Glomerular visceral epithelial cell (primary cell): ENCODE results near the gene TP53RK.

Experiments
- DNase-seq: peaks from one replicate; pipeline ENCODE4 v3.0.0-alpha.2; 2016; ENCODE audit errors: extremely low spot score

Gene TP53RK

GRCh38 chr20:46660487-46660886 lies 28.8 kb downstream of the TP53RK start:
- no peak for DNase-seq

DNA sequence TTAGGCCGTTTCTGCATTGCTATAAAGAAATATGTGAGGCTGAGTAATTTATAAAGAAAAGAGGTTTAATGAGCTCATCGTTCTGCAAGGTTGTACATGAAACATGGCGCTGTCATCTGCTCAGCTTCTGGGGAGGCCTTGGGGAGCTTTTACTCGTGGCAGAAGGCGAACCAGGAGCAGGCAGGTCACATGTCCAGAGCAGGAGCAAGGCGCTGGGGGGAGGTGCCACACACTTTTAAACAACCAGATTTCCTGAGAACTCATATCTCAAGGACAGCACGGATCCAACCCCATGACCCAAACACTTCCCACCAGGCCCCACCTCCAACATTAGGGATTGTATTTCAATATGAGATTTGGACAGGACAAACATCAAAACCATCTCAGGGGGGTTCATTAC lies 31.6 kb downstream of the TP53RK start:
- DNase-seq: no peak

GRCh38 chr20:46657137-46657536 lies 32.1 kb downstream of the TP53RK start:
- DNase-seq: no peak

DNA sequence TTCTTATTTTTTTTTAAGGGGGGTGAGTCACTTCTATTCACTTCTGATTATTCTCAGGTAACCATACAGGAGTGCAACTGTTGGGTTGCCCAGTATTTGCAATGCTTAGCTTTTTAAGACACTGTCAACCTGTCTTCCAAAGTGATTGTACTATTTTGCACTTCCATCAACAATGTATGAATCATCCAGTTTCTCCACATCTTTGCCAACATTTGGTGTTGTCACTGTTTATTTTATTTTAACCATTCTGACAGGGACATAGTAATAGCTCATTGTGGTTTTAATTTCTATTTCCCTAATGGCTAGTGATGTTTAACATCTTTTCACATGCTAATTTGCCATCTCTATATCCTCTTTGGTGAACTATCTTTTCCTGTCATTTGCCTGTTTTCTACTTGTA lies 36.5 kb downstream of the TP53RK start:
- DNase-seq: no peak

DNA sequence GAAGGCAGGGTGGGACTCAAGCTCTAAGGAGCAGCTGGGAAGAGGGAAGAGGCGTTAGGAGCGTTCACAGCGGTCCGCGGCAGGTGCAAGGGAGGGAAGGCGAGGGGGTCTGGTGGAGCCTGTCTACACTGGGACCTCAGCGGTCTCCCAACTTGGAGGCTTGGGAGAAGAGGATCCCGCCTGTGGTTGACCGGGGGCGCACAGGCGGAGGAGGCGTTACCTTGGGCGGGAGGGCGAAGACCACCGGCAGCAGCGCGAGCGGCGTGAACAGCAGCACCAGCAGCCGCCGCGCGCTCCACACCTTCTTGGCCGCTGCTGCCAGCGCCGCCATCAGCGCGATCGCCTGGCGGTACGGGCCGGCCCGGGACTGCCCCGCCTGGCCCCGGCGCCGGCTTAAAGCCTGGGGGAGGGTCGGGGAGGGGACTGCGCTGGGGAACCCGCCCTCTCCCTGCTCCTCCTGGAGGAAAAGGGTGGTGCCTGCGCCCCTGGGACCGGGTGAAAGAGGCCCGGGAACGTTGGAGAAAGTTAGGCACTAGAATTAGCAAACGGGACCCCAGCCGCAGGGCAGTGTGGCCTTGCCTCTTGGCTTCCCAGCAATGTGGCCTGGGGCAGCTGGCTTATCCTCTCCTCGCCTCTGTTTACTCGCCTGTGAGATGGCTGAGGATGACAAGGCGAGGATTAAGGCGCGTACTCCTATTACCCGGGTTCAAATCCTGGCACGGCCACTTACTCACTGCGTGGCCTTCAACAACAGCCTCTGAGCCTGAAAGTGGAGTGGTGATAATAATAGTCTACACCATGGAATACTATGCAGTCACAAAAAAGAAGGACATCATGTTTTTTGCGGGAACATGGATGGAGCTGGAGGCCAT lies 37.9 kb downstream of the TP53RK start, which contains the start of gene SLC13A3:
Gene SLC13A3, minus strand, starts transcription at position 369 of the 872 bp plus-strand sequence. Its CDS starts 38 bp downstream, at position 331.
- no peak for DNase-seq

DNA sequence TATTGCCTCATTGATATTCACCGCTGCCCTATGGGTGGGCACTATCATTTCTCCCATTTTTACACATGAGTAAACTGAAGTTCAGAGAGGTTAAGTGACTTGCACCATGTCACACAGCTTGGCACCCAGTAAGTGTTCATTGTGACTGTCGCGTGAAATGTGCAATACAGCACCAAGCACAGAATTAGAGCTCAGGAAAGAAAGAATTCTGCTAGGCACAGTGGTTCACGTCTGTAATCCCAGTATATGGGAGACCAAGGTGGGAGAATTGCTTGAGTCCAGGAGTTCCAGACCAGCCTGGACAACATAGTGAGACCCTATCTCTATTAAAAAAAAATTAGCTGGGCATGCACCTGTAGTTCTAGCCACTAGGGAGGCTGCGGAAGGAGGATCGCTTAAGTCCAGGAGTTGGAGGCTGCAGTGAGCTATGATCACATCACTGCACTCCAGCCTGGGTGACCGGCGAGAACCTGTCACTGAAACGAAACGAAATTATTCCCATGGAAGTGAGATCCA lies 38.6 kb downstream of the TP53RK start:
- no peak for DNase-seq

- no peak for DNase-seq
Observed at GRCh38 chr20:46649965-46650542, 39.2 kb downstream of the TP53RK start.

DNA sequence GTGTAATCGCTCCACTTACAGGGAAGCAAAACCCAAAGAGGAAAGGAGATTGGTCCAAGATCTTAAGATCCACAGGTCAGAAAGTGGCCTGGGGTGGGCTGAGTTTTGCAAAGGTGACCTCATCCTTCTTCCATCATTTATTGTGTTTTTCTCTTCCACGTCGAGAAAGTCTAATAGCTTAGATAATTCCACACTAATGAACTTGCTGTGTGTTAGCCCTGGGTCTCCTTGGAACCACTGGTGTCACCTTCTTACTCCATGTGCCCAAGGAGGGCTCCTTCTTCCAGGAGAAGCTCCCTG lies 39.6 kb downstream of the TP53RK start:
- DNase-seq: no peak

- no peak for DNase-seq
Observed at GRCh38 chr20:46648903-46649649, 40.2 kb downstream of the TP53RK start.

- DNase-seq: no peak
Observed at GRCh38 chr20:46647469-46647868, 41.8 kb downstream of the TP53RK start.

GRCh38 chr20:46646659-46647380 lies 42.4 kb downstream of the TP53RK start:
- DNase-seq: no peak

GRCh38 chr20:46646122-46646521 lies 43.1 kb downstream of the TP53RK start:
- DNase-seq: no peak

DNA sequence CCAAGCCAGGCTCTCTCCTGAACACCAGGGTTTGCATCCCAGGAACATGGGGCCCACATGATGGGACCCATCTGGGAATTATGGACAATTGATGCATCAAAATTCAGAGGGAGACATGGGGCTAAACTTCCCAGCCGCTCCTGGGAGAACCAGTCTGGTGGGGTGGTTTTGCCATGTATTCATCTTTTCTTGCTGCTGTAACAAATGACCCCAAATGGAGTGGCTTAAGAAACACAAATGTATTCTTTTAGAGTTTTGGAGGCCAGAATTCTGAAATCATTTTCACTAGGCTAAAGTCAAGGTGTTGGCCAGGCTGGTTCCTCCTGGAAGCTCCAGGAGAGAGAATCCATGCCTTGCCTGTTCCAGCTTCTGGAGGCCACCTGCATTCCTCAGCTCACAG lies 44.5 kb downstream of the TP53RK start:
- DNase-seq: no peak

DNA sequence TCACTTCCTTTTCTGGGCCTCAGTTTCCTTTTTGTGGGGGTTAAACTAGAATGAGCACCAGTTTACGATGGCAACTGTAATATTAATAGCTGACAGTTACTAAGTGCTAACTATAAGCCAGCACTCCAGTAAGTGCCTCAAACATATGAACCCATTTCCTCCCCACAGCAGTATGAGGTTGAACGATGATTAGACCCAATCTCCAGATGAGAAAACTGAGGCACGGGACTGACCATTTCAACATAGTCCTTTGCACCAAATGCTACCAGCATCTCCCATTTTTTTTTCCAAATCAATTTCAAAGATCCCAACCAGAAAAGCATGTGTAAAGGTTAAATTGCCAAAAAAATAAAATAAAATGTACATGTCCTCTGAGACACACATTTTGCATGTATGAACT lies 45.1 kb downstream of the TP53RK start:
- no peak for DNase-seq

DNA sequence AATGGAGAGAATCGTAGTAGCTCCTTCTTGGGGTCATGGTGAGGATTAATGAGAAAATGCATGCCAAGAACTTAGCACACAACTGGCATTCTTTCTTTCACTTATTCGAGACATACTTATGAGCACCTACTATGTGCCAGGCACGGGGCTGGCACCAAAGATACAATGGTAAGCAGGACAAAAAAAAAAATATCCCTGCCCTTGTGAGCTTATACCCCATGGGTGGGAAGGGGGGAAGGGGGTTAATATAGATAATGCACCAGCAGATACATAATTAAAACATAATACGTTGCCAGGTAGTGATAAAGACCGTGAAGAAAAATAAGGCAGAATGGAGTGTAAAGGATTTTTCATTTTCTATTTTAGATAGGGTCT lies 46.3 kb downstream of the TP53RK start:
- DNase-seq: no peak

GRCh38 chr20:46642265-46642968 lies 46.8 kb downstream of the TP53RK start:
- DNase-seq: no peak

GRCh38 chr20:46641424-46641823 lies 47.8 kb downstream of the TP53RK start:
- no peak for DNase-seq

DNA sequence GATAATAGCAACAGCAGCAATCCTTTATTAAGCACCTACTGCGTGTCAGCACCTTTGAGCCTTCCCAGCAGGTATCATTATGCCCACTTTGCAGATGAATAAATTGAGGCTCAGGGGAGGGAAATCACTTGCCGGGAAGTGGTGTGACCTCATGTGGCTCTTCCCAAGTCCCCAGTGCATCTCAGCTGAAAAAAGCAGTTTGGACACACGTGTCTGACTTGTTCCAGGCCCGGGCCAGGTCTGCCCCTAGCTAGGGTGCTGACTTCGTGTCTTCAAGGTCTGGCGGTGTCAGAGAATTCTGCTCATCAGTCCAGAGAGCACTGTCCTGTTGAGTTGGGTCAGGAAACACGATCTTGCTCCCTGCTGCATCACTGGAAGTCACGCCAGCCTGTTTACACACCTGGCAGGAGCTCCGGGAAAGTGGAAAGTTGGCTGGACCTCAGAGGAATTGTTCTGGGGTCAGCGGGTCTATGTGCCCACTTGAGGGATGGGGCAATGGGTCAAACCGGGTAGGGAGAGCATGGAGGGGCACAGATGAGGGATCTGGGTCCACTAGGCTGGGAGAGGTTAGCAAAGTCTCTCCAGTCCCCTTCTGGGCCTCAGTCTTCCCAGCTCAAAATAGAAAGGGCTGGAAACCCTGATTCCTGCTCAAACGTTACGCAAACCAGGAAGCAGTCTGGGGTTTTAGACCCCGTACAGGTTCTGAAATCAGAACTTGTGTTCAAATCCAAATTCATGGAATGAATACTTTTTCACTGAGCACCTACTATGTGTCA lies 48.5 kb downstream of the TP53RK start:
- DNase-seq: no peak

- DNase-seq: no peak
Observed at GRCh38 chr20:46640044-46640443, 49.2 kb downstream of the TP53RK start.

- DNase-seq: no peak
Observed at GRCh38 chr20:46639587-46639986, 49.7 kb downstream of the TP53RK start.

DNA sequence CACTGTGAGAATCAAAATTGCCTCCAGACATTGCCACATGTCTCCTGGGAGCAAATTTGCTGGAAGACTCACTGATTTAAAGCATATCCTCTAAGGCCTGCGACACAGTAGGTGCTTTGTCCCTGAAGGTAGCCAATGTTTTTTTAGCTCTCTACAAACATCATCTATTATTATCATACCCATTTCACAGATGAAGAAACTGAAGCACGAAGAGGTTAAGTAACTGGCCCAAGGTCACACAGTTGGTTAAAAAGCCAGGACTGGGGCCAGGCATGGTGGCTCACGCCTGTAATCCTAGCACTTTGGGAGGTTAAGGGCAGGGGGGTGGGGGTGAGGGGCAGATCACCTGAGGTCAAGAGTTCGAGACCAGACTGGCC lies 50.4 kb downstream of the TP53RK start:
- no peak for DNase-seq
